NCI-H748 (cell line): ENCODE measurements around the gene FPGS.
"Not testable (repeated sequence)": the region's sequence is repeated elsewhere in the genome, so short reads cannot be mapped to it uniquely, and the experiment has no call there.

ENCODE experiments used
- DNase-seq: peaks from one replicate; lab custom pipeline; 2025; ENCODE audit not compliant: unreplicated experiment; lab: John Stamatoyannopoulos, UW

The FPGS gene

DNA sequence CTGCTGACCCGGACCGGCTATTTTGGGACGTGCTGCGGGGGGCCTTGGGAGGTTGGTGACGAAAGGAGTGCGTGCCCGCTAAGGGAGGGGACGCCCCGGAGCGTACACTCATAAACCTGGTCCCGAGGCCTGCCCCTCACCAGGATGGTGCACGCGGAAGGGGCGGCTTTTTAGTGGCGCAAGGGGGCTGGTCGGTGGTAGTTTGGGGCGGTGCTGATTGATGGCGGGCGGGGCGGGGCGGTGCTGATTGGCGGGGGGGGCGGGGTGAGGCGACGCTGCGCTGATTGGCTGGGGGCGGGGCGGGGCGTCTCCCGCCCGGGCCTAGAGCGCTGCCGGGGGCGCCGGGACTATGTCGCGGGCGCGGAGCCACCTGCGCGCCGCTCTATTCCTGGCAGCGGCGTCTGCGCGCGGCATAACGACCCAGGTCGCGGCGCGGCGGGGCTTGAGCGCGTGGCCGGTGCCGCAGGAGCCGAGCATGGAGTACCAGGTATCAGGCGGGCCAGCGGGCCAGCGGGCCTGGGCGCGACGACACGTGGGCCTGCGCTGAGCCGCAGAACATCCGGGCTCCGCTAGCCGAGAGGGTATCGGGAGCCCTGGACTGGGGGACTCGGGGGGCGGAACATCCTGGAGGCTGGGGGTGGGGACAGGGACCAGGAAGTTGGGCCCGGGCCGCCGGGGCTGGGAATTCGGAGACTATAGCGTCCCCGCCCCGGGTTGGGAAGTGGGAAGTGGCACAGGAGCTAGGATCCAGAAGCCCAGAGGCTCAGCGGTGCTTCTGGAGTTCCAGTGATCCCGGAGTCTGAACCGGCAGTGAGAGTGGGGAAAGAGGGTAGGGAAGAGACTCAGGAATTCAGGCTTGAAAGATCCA lies at the start of gene FPGS:
FPGS (plus strand) TSS at position 307 of the 868 bp plus-strand sequence; CDS start at position 350, 43 bp downstream.
- peak; percentile 92 for DNase-seq

- no peak for DNase-seq
These were observed 49.5 kb upstream of the FPGS start for GRCh38 chr9:127753148-127753547.

GRCh38 chr9:127753622-127754021 lies 49.1 kb upstream of the FPGS start:
- DNase-seq = no peak

GRCh38 chr9:127754099-127755060 lies 48.3 kb upstream of the FPGS start:
- DNase-seq = peak; percentile 79

DNA sequence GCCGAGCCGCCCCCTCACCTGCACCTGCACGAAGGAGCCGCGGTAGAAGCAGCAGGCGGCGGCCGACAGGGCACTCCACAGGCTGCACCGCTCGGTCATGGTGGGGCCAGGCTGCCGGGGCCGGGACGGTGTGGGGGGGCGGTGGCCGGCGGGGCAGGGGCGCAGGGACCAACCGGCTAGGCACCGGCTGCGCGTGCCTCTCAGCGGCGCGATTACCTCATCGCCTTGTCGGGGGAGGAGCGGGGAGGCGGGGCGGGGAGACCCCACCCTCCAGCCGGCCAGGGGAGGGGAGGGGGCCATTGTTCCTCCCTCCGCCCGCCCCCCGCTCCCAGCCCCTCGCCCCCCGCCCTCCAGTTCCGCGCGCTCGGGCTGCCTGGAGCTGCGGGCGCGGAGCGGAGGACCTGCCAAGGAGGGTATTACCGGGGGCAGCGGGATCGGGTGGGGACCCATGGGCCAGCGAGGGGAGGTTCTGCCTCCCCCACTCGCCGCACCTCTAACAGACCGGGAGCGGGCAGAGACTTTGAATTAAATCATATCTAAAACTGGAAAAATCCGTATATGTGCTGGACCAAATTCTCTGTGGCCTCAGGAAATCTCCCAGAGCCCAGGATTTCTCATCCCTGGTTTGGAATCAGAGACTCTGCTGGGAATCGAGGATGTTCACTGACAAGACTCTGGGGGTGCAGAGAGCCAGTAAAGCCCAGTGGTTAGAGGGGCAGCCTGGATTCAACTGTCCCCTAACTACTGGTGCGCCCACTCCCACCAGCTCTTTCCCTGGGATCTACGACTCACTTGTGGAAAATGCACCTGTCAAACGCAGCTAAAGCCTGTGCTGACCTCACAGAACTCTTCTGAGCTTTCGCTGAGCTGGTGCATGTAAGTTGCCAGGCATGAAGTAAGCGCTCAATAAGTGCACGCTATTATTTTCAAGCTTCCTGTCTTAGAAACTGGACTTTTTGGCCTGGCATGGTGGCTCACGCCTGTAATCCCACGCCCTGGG lies 47.3 kb upstream of the FPGS start:
- DNase-seq = peak; percentile 69

GRCh38 chr9:127756233-127756632 lies 46.4 kb upstream of the FPGS start:
- no peak for DNase-seq

GRCh38 chr9:127756776-127757175 lies 45.9 kb upstream of the FPGS start:
- DNase-seq = not testable (repeated sequence)

DNA sequence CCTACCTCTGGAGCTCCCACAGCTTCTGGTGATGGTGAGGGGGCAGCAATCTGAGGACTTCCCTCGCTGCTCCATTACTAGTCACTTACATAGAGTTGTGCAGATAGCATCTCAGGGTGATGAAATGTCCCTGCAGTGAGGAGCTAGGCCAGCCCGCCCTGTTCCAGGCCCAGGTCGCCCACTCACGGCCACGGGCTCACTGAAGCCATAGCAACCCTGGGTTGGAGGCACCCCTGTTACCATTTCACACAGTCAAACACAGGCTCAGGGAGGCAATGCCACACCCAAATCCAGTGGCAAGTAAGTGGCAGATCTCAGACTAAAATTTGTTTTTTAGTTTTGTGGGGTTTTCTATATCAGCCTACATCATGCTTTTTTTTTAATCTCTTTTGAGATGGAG lies 43.8 kb upstream of the FPGS start:
- DNase-seq = no peak

GRCh38 chr9:127761061-127761460 lies 41.6 kb upstream of the FPGS start:
- DNase-seq = no peak

GRCh38 chr9:127761491-127761956 lies 41.2 kb upstream of the FPGS start:
- DNase-seq = no peak

DNA sequence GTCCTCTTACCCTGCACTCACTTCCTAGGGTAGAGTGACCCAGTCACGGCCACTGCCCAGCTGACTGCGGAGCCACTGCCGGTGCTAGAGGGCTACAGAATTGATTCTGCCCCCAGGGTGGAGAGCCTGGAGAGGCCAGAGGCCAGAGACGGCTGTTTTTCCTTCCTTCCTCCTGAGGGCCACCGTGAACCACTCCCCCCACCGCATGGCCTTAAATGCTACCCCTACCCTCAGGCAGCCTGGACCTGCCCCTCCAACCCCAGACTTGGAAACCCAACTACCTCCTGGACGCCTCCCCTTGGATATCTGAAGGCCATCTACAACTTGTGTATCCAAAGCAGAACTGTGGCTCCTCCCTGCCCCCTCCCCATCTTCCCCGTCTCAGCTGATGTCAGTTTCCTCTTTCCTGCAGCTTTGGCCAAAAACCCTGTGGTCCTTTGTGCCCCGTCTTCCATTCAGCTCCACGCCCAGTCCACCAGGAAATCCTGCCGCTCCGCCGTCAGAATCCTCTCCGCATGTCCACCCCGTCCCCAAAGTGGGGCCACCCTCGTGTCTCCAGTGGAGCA lies 40.5 kb upstream of the FPGS start:
- DNase-seq = no peak

DNA sequence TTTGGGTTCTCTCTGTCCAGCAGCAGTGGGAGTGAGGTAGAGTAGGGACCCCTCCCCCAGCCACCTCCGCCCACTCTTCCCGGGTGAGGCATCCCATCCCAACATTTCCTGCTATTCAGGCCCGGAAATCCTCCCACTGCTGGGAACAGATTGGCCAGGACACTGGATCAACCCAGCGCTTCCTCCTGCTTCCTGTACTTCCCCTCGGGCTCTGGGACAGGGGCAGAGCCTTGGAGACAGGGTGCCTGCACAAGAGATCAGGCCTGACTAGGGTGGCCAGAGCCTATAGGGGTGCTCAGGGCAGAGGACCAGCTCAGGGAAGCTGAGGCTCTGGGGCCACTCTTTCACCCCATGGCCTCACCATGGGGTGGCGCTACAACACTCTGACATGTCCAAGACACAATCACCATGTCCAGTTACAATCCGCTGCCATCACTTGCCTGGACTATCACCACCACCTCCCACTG lies 38.7 kb upstream of the FPGS start:
- peak; percentile 39 for DNase-seq

DNA sequence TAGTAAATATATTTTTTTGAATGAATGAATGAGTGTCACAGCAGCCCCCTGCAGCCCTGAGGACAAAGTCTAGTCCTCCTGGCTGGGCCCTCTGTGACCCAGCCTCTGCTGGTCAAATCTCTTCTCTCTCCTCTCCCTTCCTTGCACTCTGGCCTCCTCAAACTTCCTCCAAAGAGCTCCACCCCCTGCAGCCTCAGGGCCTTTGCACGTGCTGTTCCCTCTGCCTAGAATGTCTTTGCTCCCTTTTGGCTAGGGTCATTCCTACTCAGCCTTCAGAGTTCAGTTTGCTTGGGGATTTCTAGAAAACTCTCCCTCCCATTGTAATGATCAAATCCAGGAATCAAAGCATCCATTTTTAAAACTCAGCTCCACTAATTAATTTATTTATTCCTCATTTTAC lies 37.3 kb upstream of the FPGS start:
- no peak for DNase-seq

GRCh38 chr9:127767410-127767809 lies 35.3 kb upstream of the FPGS start:
- no peak for DNase-seq

- no peak for DNase-seq
These were observed 34.8 kb upstream of the FPGS start for GRCh38 chr9:127767909-127768331.

DNA sequence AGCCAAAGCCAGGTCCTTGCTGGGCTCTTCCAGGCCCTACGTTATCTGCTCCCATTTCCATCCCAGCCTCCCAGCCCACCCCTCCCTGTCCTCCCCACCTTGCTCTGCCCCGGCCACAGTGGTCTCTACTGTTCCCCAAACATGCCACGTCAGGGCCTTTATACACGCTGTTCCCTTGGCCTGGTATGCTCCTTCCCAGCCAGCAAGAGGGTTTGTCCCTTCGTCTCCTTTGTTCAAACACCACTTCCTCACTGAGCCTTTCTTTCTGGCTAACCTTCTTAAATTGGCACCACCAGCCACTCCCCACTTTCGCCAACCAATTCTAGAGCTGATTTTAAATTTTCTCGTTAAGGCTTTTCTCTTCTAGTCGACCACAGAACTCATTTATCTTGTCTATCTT lies 34.0 kb upstream of the FPGS start:
- DNase-seq = no peak

GRCh38 chr9:127769101-127769500 lies 33.6 kb upstream of the FPGS start:
- DNase-seq = no peak

GRCh38 chr9:127769929-127770582 lies 32.6 kb upstream of the FPGS start:
- no peak for DNase-seq

- DNase-seq = no peak
These were observed 32.1 kb upstream of the FPGS start for GRCh38 chr9:127770583-127770904.
